GM10266 (cell line): Measurements from ENCODE around the gene PLCH2.

Source experiments
- DNase-seq: peaks from one replicate; pipeline ENCODE4 v3.0.0; 2012; ENCODE audit errors: extremely low spot score
- CTCF ChIP-seq: IDR thresholded peaks from 2 replicates; pipeline ENCODE4 v1.5.1; 2012; ENCODE audit warnings: mild to moderate bottlenecking, low read depth; ENCODE audit not compliant: control insufficient read depth, insufficient read depth; ENCODE audit errors: missing control alignments

The PLCH2 gene

GRCh38 chr1:2483026-2483425 lies 6.9 kb downstream of the PLCH2 start:
- TF ChIP-seq CTCF = no peak

GRCh38 chr1:2483970-2484369 lies 7.9 kb downstream of the PLCH2 start:
- TF ChIP-seq CTCF = no peak
- no peak for DNase-seq

More at GRCh38 chr1:2483026-2483425, 6.9 kb downstream of the PLCH2 start:
- no peak for DNase-seq

GRCh38 chr1:2486041-2486440 lies 10.0 kb downstream of the PLCH2 start:
- no peak for DNase-seq
- no peak for TF ChIP-seq CTCF

- no peak for DNase-seq
- no peak for TF ChIP-seq CTCF
These were observed 10.5 kb downstream of the PLCH2 start for GRCh38 chr1:2486558-2486957.

GRCh38 chr1:2488688-2489087 lies 12.6 kb downstream of the PLCH2 start:
- DNase-seq = no peak
- no peak for TF ChIP-seq CTCF

- no peak for DNase-seq
- TF ChIP-seq CTCF = no peak
These were observed 13.5 kb downstream of the PLCH2 start for GRCh38 chr1:2489615-2490014.

GRCh38 chr1:2492091-2492490 lies 16.0 kb downstream of the PLCH2 start:
- DNase-seq = no peak
- no peak for TF ChIP-seq CTCF
